ENCODE measurements around the gene C1orf21. TPM values are rescaled to one million over a fixed set of nuclear protein-coding genes. Genes with fewer than 3 reads are reported as not detected.

Gene C1orf21
- total and polyA plus RNA-seq, 2 donors (not counting 3 experiments of a cell fraction or from before 2014, with no cell fraction given): 0.79 to 8.5 TPM

DNA sequence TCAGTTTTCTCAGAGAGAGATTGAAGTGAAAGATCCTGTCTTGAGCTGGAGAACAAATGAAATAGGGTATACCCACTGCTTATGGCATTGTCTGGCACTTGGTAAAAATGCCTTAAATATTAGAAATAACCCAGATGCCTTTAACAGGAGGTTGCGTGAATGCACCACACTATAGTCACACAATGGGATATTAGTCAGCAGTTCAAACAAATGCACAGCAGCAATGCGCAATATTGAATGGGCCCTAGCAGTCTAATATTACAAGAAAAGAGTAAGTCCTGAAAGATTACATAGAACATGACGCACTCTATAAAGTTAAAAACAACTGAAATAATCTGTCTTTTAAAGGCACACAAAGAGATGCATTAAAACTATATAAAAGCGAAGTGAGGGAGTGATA is 206.8 kb downstream of the C1orf21 start:
- TF ChIP-seq POLR2AphosphoS5 (IDR thresholded peaks at IDR 0.05; ENCODE audit: insufficient read depth, low read depth, low read length) (no peak), GATA2 (IDR thresholded peaks at IDR 0.05; ENCODE audit: insufficient read depth, insufficient read length, low read depth, low read length) (no peak), POLR2A (IDR thresholded peaks at IDR 0.05; ENCODE audit: low read depth, low read length) (no peak), FOS (IDR thresholded peaks at IDR 0.05; ENCODE audit: borderline replicate concordance, insufficient read depth, low read length) (no peak), CTCF (IDR thresholded peaks at IDR 0.05; ENCODE audit: extremely low read depth in 1 of 2, insufficient read depth in 1 of 2, low read depth in 1 of 2, low read length in 2 of 2) (no peak), EZH2 (IDR thresholded peaks at IDR 0.05; ENCODE audit: borderline replicate concordance, low read depth, low read length, severe bottlenecking) (no peak), MYC (IDR thresholded peaks at IDR 0.05; ENCODE audit: low read depth, low read length) (no peak), JUN (IDR thresholded peaks at IDR 0.05; ENCODE audit: borderline replicate concordance, insufficient read depth, insufficient read length, low read depth) (no peak)
- TF ChIP-seq, protein P1, sequence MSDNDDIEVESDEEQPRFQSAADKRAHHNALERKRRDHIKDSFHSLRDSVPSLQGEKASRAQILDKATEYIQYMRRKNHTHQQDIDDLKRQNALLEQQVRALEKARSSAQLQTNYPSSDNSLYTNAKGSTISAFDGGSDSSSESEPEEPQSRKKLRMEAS (IDR thresholded peaks at IDR 0.05; ENCODE audit: insufficient read depth, insufficient read length): no peak
- Histone ChIP-seq H3K9me3 (replicated peaks; ENCODE audit: control insufficient read depth, insufficient read depth, low read length) (no peaks in the 10 kb centered on the region), H3K79me2 (ENCODE audit: control insufficient read depth, insufficient read depth, low read length) (no peaks in the 10 kb centered on the region), H3K4me1 (ENCODE audit: control insufficient read depth, extremely low read depth, insufficient read depth, low read length) (peaks cover 9% of the 10 kb centered on the region), H3K4me3 (replicated peaks in 1 of 3; ENCODE audit: insufficient read depth in 1 of 3, low read depth in 1 of 3, low read length in 3 of 3) (no peak overlapping the region), H3K4me2 (ENCODE audit: insufficient read depth, low read length) (no peak overlapping the region), H2AFZ (ENCODE audit: low read depth, low read length) (no peak overlapping the region), H3K9me1 (replicated peaks; ENCODE audit: control insufficient read depth, extremely low read depth, insufficient read depth, low read length) (no peaks in the 10 kb centered on the region), H3K36me3 (ENCODE audit: control insufficient read depth in 2 of 2, extremely low read depth in 1 of 2, insufficient read depth in 2 of 2, low read length in 2 of 2) (no peaks in the 10 kb centered on the region), H3K27ac (ENCODE audit: insufficient read depth, low read depth, low read length) (no peak overlapping the region), H4K20me1 (replicated peaks; ENCODE audit: control insufficient read depth, extremely low read depth, insufficient read depth, low read length) (no peaks in the 10 kb centered on the region), H3K9ac (replicated peaks; ENCODE audit: extremely low read depth, insufficient read depth, low read length) (no peak overlapping the region), H3K27me3 (ENCODE audit: control insufficient read depth in 2 of 2, insufficient read depth in 2 of 2, low read length in 2 of 2) (no peaks in the 10 kb centered on the region)
- intact Hi-C loops (cut with micrococcal nuclease): no loop called here
- dilution Hi-C loops (cut with MboI; ENCODE audit: extremely low pct_ligation_motif_present, low sequenced_read_pairs): no loop called here
- DNase-seq (ENCODE audit: low read depth, low spot score): no peak
- CTCF ChIA-PET: interaction anchor here (1.0 kb wide), 1 partner anchor 15 kb away, joined by 4 read pairs; no protein-coding TSS in a partner anchor
- POLR2A ChIA-PET: no interaction called here
- no peak for FAIRE-seq
- BruUV-seq (replicated peaks): no TSS peak
